ENCODE results near the gene ATG7. TPM values are rescaled to one million over a fixed set of nuclear protein-coding genes. Genes with fewer than 3 reads are reported as not detected.
A peak's percentile ranks its signal among the peaks of the same experiment; 100 is the strongest.
"Not testable (repeated sequence)": the region's sequence is repeated elsewhere in the genome, so short reads cannot be mapped to it uniquely, and the experiment has no call there.

The ATG7 gene
- total and polyA plus RNA-seq, 2 donors: 14.1 to 63.2 TPM

GRCh38 chr3:11480663-11481298, 208.6 kb downstream of the ATG7 start:
- Histone ChIP-seq H3K36me3 (ENCODE audit: insufficient read depth) (no peaks in the 10 kb centered on the region), H3K4me1 (ENCODE audit: insufficient read depth) (peaks cover 3% of the 10 kb centered on the region), H3K4me3 (ENCODE audit: low read depth, low read length) (no peak overlapping the region), H3K27ac (ENCODE audit: low read depth) (no peak overlapping the region)
- DNase-seq (ENCODE audit: extremely low spot score): no peak
- WGBS: 24% methylated on average over 7 of the region's 7 CpGs

GRCh38 chr3:11481556-11481955, 209.4 kb downstream of the ATG7 start:
- Histone ChIP-seq H3K4me1 (ENCODE audit: insufficient read depth) (peaks cover 2% of the 10 kb centered on the region), H3K27ac (ENCODE audit: low read depth) (peak overlapping the region; percentile 73), H3K36me3 (ENCODE audit: insufficient read depth) (no peaks in the 10 kb centered on the region), H3K4me3 (ENCODE audit: low read depth, low read length) (no peak overlapping the region)
- WGBS: 27% methylated on average over 3 of the region's 3 CpGs
- DNase-seq (ENCODE audit: extremely low spot score): no peak

- peak overlapping the region; percentile 73 for H3K27ac ChIP-seq (ENCODE audit: low read depth)
- peaks cover 2% of the 10 kb centered on the region for H3K4me1 ChIP-seq (ENCODE audit: insufficient read depth)
- no peak for DNase-seq (ENCODE audit: extremely low spot score)
- H3K36me3 ChIP-seq (ENCODE audit: insufficient read depth): no peaks in the 10 kb centered on the region
- WGBS: 42% methylated on average over 8 of the region's 8 CpGs
- H3K4me3 ChIP-seq (ENCODE audit: low read depth, low read length): no peak overlapping the region
Observed at GRCh38 chr3:11482021-11482420, 209.8 kb downstream of the ATG7 start.

GRCh38 chr3:11488356-11488755, 216.2 kb downstream of the ATG7 start:
- not testable (repeated sequence) for H3K4me1 ChIP-seq (ENCODE audit: insufficient read depth); H3K4me3 ChIP-seq (ENCODE audit: low read depth, low read length); DNase-seq (ENCODE audit: extremely low spot score); H3K36me3 ChIP-seq (ENCODE audit: insufficient read depth); H3K27ac ChIP-seq (ENCODE audit: low read depth)
- 98% methylated on average over 41 of the region's 42 CpGs for WGBS

GRCh38 chr3:11494131-11494916, 222.1 kb downstream of the ATG7 start:
- Histone ChIP-seq H3K4me1 (ENCODE audit: insufficient read depth) (no peaks in the 10 kb centered on the region), H3K36me3 (ENCODE audit: insufficient read depth) (no peaks in the 10 kb centered on the region), H3K4me3 (ENCODE audit: low read depth, low read length) (no peak overlapping the region), H3K27ac (ENCODE audit: low read depth) (no peak overlapping the region)
- DNase-seq (ENCODE audit: extremely low spot score): no peak
- 90% methylated on average over 6 of the region's 6 CpGs for WGBS

GRCh38 chr3:11495948-11496557, 223.9 kb downstream of the ATG7 start:
- Histone ChIP-seq H3K4me3 (ENCODE audit: low read depth, low read length) (no peak overlapping the region), H3K27ac (ENCODE audit: low read depth) (no peak overlapping the region), H3K4me1 (ENCODE audit: insufficient read depth) (no peaks in the 10 kb centered on the region), H3K36me3 (ENCODE audit: insufficient read depth) (no peaks in the 10 kb centered on the region)
- DNase-seq (ENCODE audit: extremely low spot score): no peak
- 69% methylated on average over 11 of the region's 11 CpGs for WGBS

- Histone ChIP-seq H3K36me3 (ENCODE audit: insufficient read depth) (no peaks in the 10 kb centered on the region), H3K4me3 (ENCODE audit: low read depth, low read length) (no peak overlapping the region), H3K4me1 (ENCODE audit: insufficient read depth) (no peaks in the 10 kb centered on the region), H3K27ac (ENCODE audit: low read depth) (no peak overlapping the region)
- WGBS: 91% methylated on average over 2 of the region's 2 CpGs
- DNase-seq (ENCODE audit: extremely low spot score): no peak
Observed at GRCh38 chr3:11498177-11498576, 226.0 kb downstream of the ATG7 start.

- 7% methylated on average over 1 of the region's 1 CpG for WGBS
- DNase-seq (ENCODE audit: extremely low spot score): no peak
Observed at GRCh38 chr3:11498646-11499045, 226.4 kb downstream of the ATG7 start.

GRCh38 chr3:11499144-11499543, 226.9 kb downstream of the ATG7 start:
- WGBS: 78% methylated on average over 6 of the region's 6 CpGs
- Histone ChIP-seq H3K4me3 (ENCODE audit: low read depth, low read length) (no peak overlapping the region), H3K27ac (ENCODE audit: low read depth) (no peak overlapping the region), H3K4me1 (ENCODE audit: insufficient read depth) (no peaks in the 10 kb centered on the region), H3K36me3 (ENCODE audit: insufficient read depth) (no peaks in the 10 kb centered on the region)
- DNase-seq (ENCODE audit: extremely low spot score): no peak

More at GRCh38 chr3:11498646-11499045, 226.4 kb downstream of the ATG7 start:
- no peak overlapping the region for H3K4me3 ChIP-seq (ENCODE audit: low read depth, low read length)
- no peaks in the 10 kb centered on the region for H3K36me3 ChIP-seq (ENCODE audit: insufficient read depth)
- no peak overlapping the region for H3K27ac ChIP-seq (ENCODE audit: low read depth)
- H3K4me1 ChIP-seq (ENCODE audit: insufficient read depth): no peaks in the 10 kb centered on the region

GRCh38 chr3:11502413-11502812, 230.2 kb downstream of the ATG7 start:
- H3K36me3 ChIP-seq (ENCODE audit: insufficient read depth); H3K27ac ChIP-seq (ENCODE audit: low read depth); DNase-seq (ENCODE audit: extremely low spot score); H3K4me1 ChIP-seq (ENCODE audit: insufficient read depth); H3K4me3 ChIP-seq (ENCODE audit: low read depth, low read length): not testable (repeated sequence)
- WGBS: no CpG with 5 or more reads among the region's 3 CpGs

- DNase-seq (ENCODE audit: extremely low spot score): no peak
- Histone ChIP-seq H3K4me1 (ENCODE audit: insufficient read depth) (no peaks in the 10 kb centered on the region), H3K27ac (ENCODE audit: low read depth) (no peak overlapping the region), H3K4me3 (ENCODE audit: low read depth, low read length) (no peak overlapping the region), H3K36me3 (ENCODE audit: insufficient read depth) (no peaks in the 10 kb centered on the region)
Observed at GRCh38 chr3:11507719-11508118, 235.5 kb downstream of the ATG7 start.

GRCh38 chr3:11508346-11509172, 236.4 kb downstream of the ATG7 start:
- H3K4me3 ChIP-seq (ENCODE audit: low read depth, low read length): no peak overlapping the region
- no peak for DNase-seq (ENCODE audit: extremely low spot score)
- H3K36me3 ChIP-seq (ENCODE audit: insufficient read depth): no peaks in the 10 kb centered on the region
- peak overlapping the region; percentile 35 for H3K27ac ChIP-seq (ENCODE audit: low read depth)
- 53% methylated on average over 5 of the region's 5 CpGs for WGBS
- no peaks in the 10 kb centered on the region for H3K4me1 ChIP-seq (ENCODE audit: insufficient read depth)

- WGBS: 11% methylated on average over 9 of the region's 9 CpGs
Observed at GRCh38 chr3:11509173-11510000, 237.2 kb downstream of the ATG7 start.

More at GRCh38 chr3:11509173-11510000, 237.2 kb downstream of the ATG7 start:
- no peaks in the 10 kb centered on the region for H3K36me3 ChIP-seq (ENCODE audit: insufficient read depth)
- no peak overlapping the region for H3K4me3 ChIP-seq (ENCODE audit: low read depth, low read length)
- H3K27ac ChIP-seq (ENCODE audit: low read depth): no peak overlapping the region
- no peaks in the 10 kb centered on the region for H3K4me1 ChIP-seq (ENCODE audit: insufficient read depth)
- peak; percentile 59 for DNase-seq (ENCODE audit: extremely low spot score)
